Activated CD4-positive, alpha-beta T cell treated with anti-CD3 and anti-CD28 coated beads, Interleukin-10, Interleukin-2, amounts not matched to agents 100 ng/mL and 50 ng/mL, durations not matched to agents 16 hours and 8 hours (primary cell): ENCODE results near the gene PEX5L.

Experiments
- DNase-seq: peaks from one replicate; pipeline ENCODE4 v3.0.0-alpha.2; 2020

PEX5L gene

DNA sequence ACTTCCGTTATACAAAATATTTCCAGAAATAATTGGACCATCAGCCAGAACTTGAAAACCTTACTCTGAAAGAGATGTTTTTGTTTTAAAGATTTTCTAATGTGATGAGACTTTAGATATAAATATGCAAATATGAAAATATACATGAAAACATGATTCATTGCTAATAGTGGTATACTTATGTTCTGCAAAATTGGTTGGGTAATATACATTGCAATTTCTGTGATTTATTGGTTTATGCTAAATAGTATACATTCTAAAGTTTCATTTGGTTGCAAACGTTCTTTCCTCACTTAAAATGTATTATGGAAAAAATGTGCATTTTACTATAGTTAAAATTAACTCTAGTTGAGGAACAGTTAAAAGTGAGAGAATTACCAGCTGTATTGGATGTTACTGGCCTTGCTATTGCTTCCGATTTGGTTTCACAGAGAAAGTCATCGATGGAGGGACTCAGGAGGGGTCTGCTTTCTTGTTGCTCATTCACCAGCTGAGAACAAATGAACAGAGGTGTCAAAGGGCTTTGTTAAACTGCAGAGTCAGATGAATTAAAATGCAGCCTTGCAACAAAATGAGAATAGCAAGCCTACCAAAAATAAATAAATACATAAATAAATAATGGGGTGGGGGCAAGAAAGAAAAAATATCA is 149.3 kb downstream of the PEX5L start:
- DNase-seq: no peak

DNA sequence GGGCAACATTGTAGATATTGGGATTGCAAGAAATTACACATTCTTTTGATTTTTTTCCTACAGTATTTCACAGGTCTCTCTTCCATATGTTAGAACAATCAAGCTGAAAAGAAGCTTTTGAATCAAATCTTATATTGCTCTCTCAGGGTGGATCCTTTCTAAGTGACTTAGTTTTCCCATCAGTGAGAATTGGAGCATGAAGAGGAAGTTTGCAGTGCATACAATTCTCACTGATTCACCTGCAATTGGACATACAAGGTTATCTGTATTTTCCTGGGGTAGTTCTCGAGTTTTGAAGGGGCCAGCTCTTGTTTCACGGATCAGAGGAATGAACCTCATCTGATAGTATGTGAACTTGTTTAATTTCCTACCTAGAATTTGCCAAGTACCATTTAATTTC is 150.8 kb downstream of the PEX5L start:
- DNase-seq: no peak

DNA sequence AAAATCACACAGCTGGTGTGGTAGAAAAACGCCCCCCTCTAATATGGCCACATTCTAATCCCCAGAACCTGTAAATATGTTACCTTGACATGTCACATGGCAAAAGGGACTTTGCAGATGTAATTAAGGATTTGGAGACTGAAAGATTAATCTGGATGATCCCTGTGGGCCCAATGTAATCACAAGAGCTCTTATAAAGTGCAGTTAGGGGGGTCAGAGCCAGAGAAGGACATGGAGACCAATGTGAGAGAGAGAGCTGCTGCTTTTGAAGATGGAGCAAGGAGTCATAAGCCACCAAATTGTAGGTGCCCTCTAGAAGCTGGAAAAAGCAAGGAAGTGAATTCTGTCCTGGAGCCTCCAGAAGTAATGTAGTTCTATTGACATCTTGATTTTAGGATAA is 152.6 kb downstream of the PEX5L start:
- DNase-seq: no peak

DNA sequence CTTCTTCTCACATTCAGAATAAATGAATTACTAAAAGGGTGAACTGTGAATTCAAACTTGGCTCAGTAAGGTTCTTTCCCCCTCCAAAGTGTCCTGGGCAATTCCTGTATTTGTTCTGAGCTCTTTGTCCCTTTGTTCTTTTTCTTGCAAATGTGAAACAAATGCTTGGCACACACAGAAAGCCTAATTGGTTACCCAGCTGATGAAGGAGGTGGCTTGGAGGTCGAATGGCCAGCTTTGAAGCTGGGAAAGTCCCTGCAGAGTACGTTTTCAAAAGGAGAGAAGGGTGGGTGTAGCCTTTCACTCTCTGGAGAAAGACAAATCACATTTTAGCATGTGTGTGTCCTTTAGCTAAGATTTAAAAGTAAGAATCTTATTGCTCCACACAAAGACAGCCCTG is 154.4 kb downstream of the PEX5L start:
- DNase-seq: peak; percentile 26

DNA sequence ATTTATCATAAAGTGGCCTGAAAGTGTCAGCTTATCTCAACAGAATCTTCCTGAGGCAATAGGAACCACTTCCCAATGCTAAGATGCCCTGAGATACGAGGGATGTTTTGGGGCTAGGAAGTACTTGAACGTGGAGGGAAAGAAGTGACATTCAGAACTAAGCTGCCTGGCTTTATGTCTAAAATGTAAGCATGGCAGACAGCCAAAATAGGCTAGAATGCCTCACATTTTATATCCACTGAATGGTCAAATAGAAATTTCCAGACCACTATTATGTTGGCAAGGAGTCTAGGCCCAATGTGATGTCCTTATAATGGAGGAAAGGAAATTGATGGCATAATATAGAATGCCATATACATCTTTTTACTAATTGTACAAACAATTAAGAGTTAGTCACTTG is 154.9 kb downstream of the PEX5L start:
- no peak for DNase-seq

DNA sequence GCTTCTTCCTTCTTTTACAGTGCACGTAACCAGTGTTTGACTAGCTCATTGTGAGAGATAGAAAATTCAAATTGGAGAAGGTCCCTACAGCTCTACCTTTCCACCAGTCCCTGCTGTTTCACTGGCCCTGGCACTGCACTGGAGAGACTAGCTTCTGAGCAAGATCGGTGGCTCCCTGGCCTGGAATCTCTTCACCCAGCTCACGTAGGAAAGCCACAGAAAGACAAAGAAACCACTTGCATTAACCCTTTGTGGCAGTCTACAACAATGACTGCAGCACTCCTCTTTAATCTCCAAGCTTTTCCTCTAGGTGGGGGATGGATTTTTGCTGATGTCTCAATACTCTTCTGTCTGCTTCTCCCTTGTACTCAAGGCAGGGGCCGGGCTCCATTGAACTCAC is 155.9 kb downstream of the PEX5L start:
- no peak for DNase-seq

DNA sequence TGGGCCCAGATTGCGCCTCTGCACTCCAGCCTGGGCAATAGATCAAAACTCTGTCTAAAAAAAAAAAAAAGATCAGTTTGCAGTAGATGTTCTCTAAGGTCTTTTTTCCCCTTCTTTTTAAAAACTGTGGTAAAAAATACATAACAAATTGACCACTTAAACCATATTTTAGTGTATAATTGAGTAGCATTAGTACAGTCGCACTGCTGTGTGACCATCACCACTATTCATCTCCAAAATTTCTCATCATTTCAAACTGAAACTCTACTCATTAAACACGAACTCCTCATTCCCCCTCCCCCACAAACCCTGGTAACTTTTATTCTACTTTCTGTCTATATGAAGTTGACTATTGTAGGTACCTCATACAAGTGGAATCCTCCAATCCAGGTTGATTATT is 160.3 kb downstream of the PEX5L start:
- DNase-seq: no peak

DNA sequence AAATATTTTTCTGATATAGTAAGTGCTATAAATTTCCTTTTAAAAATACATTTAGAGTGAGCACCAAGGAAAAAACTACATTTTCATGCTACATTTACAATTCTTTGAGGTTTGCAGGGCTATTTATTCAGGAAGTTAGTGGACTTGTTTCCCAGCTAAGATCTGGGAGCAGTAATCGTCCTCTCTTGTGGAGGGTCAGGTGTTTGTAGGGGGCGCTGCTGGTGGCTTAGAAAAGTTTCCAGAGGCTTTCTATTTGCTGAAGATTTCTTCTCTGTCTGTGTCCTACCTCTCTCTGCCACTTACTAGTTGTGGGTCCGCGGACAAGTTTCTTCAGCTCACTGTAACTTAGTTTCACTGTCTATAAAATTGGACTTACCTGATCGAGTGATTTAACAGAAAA is 163.9 kb downstream of the PEX5L start:
- DNase-seq: no peak

DNA sequence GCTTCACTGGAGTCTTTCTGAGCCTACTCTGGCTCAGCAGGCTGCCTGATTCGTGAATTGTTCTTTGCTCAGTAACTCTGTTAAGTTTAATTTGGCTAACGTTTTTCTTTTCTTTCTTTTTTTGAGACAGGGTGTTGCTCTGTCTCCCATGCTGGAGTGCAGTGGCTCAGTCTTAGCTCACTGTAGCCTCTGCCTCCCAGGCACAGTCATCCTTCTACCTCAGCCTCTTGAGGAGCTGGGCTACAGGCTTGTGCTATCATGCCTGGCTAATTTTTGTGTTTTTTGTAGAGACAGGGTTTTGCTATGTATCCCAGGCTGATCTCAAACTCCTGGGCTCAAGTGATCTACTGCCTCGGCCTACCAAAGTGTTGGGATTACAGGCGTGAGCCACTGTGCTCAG is 165.0 kb downstream of the PEX5L start:
- no peak for DNase-seq

DNA sequence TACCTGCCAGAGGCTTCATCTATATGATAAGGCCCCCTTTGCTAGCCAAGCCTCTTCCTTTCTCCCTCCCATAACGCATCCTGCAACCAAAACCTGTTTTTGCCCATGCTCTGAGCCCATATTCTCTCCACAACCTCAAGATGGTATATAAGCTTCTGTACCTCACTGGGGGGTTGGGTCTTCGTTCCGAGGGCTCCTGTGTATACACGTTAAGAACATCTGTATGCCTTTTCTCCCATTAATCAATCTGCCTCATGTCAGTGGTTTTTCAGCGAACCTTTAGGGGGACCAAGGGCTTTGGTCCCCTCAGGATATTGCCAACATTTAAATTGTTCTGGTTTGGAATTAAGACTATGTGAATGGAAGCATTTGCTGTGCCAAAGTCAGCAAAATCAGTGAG is 168.0 kb downstream of the PEX5L start:
- DNase-seq: no peak

DNA sequence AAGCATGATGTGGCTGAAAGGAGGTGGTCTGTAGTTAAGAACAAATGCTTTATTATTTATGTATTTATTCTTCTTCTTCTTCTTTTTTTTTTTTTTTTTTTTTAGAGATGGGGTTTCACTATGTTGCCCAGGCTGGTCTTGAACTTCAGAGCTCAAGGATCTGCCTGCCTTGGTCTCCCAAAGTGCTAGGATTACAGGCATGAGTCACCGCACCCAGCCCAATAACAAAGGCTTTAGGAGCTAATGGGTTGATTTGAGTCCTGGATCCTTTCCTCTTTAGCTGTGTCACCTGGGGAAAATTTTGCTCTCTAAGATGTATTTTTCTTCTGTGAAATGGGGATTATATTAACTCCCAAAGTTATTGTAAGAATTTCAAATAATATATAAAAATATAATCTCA is 168.8 kb downstream of the PEX5L start:
- DNase-seq: no peak

DNA sequence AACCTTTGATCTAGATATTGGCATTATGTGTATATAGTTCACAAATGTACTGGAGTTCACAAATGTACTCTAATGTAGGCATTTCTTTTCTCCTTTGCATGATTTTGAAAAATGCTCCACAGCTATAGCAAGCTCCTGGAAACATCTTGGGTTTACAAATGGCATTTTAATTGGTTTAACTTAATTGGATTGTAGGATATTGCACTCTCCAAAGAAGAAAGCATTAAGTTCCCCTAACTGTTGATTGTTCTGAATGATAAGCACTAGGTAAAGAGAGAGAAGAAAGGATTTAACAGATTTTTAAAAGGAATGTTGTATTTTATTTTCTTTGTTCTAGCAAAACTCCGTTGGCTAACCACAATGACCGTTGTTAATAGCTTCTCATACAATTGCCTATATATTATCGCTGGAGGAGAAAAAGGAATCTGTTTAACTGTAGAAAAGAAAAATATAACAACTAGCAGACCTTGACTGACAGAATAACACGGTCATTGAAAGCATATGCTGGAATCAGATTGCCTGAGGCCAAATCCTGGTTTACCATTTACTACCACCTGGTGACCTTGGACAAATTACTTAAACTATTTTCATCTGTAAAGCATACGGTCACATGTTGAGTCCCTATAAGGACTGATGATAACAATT is 170.8 kb downstream of the PEX5L start:
- no peak for DNase-seq

DNA sequence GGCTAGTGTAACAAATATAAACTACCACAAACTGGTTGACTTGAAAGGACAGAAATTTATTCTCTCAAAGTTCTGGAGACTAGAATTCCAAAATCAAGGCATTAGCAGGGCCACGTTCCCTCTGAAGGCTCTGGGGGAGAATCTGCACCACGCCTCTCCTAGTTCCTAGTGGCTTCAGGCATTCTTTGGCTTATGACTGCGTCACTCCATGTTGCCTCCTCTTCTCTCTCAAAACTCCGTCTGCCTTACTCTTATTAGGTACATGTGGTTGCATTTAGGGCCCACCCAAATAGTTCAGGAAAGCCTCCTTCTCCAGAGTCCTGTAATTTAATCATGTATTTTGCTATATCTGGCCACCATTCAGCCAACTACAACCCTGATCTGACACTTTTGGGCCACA is 174.8 kb downstream of the PEX5L start:
- DNase-seq: no peak

DNA sequence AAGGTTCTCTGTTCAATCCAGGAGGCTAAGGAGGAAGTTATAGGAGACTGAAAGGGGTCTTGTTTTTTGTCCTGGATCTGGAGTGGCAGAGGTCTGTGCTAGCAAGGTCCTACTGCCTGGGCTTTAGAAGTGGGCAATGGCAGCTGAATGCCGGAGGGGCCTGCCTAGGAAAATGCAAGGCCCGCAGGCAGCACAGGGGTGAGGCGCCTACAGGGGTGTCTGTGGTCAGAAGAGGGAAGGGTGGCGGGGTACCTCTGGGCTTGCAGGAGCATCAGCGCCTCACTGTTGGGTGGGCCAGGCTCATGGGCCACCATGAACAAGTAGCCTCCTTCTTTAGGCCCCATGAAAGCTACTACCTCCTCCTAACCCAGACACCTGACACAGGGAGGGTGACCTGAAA is 175.4 kb downstream of the PEX5L start:
- DNase-seq: no peak

DNA sequence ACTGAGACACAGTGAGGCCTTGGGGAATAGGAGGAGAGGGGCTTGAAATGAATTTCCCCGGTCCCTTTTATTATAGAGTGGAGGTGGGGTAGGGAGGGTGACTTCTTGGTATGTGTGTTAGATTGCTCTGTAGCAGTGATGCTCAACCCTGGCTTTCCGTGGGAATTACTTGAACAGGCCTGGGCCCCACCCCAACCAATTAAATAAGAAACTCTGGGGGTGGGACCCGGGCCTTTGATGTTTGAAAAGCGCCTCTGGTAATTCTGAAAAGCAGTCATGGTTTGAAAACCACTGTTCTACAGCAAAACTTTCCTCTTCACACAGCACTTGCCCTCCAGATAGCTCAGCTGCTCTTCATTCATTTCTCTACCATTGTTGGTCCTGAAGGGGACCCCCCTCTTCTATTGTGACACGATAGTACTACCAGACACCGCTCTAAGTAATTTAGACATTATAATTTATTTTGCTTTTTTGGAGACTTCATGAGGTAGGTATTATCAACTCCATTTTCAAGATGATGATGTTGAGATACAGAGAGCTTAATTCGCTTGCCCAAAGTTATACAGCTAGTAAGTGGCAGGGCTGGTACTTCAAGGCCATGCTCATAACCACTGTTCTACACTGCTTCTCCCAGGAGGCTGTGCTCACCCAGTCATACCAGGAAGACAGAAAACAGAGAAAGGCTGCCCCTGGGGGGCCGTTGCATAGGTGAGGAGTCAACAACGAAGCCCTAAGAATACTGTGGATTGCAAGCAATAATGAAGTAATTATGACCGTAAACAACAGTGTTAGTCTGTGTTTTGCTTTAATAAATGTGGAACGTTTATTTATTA is 176.2 kb downstream of the PEX5L start:
- no peak for DNase-seq

DNA sequence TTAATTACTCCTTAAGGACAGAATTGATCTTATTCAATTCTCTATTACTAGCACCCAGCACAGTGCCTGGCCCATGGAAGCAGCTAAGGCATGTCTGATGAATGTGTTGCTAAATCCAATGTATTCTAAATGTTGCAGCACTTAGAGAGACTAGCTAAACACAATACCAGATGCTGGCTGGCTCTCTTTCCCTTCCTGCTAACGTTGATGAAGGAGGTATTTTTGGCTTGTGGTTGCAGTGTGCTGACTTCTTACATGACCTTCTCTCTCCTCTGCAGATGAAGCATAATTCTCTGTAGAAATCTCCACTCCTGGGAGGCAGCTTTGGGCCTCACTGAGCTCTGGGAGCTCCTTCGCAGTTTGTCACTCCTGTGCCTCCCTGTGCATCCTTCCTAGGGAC is 183.6 kb downstream of the PEX5L start:
- DNase-seq: no peak

DNA sequence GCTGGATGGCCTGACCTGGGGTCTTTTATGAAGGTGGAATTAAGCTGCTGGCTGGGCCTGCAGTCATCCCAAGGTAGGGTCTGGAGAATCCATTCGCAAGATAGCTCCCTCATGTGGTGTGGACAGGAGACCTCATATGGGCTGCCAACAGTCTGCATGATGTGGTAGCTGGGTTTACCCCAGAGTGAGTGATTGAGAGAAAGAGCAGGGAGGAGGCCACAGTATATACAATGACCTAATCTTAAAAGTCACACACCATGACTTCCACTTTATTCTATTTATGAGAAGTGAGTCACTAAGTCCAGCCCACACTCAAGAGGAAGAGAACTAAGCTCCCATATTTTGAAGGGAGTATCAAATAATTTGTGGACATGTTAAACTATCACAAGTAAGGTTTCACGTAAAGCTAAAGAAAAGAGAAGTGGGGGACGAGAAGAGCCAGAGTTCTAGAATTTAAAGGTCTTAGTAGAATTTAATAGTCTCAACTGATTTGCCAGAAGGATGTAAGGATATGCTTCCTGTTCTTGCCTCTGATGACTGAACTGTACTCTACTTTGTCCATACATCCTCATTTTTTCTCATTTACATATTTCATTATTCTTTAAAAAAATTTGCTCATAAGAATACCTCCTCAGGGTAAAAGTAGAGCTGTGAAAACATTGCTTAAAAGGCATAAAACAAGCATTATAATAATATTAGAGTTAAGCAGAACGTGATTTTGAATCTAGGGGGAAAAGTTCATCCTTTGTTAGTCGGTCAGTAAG is 184.4 kb downstream of the PEX5L start:
- DNase-seq: no peak

DNA sequence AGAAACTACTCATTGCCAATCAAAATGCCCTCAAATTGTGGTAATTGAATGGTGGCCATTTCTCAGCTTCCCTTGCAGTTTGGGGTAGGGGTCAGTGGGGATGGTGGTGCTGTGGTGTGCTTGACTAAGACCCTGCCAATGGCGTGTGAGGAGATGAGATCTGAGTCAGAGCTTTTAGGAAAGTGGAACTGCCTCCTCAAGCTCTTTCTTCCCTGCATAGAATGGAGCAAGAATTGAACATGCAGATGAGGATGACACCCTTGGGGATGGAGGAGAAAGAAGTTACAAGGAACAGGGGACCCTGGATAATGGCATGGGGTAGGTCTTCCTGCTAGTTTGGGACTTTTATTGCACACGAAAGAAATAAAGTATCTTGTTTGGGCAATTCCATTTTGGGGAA is 188.0 kb downstream of the PEX5L start:
- no peak for DNase-seq

DNA sequence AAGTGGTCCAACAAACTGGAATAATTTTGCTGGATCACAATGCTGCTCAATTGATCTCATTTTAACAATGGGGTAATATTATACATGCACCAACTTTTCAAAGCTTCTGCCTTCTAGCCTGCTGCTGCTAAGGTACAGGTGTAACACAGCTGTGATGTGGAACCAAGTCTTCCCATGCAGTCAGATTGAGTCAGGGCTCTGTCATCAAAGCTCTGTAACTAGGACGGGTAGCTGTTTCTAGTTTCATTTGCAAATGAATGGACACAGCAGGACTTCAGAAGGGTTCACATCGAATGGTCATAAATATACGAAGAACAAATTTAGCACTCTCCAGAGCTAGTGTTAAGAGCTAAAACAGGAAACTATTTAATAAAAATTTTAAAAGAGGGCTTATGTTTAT is 194.7 kb downstream of the PEX5L start:
- no peak for DNase-seq

DNA sequence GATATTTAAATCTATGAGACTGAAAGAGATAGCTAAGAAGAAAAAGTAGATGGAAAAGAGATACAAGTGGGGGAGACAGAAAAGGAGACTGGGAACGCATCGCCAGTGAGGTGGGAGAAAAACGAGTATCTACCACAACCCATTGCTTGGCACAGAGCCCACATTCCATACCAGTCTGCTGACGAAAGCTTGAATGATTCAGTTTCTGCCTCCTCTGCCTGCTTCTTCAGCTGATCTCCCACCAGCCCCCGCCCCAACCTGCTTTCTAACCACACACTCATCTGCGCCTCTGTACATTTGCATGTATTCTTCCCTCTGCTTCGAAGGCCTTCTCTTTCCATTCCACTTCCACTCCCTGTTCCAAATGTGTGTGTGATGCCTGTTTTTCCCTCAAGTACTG is 195.8 kb downstream of the PEX5L start:
- no peak for DNase-seq

DNA sequence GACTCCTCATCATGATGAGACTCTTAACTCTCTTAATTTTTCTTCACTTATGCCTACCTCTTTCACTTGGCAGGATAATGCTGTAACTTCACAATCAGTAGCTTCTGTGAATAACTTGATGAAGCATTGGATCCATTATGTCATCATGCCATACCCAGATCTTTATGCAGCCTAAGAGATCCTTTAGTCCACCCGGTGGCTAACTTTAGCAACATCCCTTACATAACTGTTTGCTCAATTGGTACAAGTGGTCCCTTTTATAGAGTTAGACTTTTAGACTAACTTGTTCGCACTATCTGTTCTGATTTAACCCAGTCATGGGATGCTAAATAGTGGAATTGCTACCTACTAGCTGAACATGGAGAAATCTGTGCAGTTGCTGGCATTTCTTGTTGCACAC is 199.4 kb downstream of the PEX5L start:
- DNase-seq: no peak

DNA sequence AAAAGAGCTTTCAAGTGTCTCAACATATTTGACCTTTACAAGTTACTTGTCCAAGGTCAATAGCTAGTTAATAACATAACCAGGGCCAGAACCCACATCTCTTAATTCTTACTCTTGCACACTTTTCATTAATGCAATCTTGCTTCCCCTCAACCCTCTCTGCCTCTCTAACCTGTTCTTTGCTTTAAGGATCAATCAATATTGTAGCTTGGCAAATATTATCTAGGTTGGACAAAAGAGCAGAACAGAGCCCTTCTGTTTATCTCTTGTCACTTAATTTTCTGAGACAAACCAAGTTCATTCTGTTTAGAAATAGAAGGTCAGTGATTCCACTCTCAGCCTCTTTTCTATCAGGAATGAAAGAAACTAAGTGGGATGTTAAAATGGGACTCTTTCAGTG is 203.4 kb downstream of the PEX5L start:
- no peak for DNase-seq

DNA sequence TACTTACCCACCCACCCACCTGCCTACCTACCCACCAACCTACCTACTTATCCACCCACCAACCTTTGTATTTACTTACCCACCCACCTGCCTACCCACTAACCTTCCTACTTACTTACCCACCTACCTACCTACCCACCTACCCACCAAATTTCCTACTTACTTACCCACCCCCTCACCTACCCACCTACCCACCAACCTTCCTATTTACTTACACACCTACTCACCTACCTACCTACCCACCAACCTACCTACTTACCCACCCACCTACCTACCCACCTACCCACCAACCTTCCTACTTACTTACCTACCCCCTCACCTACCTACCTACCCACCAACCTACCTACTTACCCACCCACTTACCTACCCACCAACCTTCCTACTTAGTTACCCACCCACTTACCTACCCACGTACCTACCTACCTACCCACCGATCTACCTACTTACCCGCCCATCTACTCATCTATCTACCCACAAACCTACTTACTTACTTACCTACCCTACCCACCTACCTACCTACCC is 204.3 kb downstream of the PEX5L start:
- DNase-seq: no peak
